ENCODE measurements around the gene PITPNB. TPM values are rescaled to one million over a fixed set of nuclear protein-coding genes. Genes with fewer than 3 reads are reported as not detected.

The PITPNB gene
- total RNA-seq, result 101 TPM
- long read RNA-seq, transcript PITPNB-208 (3 exons, 766 nt), result major isoform, 24 of 139 reads
- long read RNA-seq, partial matches to known transcripts, result 9 of 139 reads
- long read RNA-seq, other reads (novel, unspliced or antisense), result 106 of 139 reads

DNA sequence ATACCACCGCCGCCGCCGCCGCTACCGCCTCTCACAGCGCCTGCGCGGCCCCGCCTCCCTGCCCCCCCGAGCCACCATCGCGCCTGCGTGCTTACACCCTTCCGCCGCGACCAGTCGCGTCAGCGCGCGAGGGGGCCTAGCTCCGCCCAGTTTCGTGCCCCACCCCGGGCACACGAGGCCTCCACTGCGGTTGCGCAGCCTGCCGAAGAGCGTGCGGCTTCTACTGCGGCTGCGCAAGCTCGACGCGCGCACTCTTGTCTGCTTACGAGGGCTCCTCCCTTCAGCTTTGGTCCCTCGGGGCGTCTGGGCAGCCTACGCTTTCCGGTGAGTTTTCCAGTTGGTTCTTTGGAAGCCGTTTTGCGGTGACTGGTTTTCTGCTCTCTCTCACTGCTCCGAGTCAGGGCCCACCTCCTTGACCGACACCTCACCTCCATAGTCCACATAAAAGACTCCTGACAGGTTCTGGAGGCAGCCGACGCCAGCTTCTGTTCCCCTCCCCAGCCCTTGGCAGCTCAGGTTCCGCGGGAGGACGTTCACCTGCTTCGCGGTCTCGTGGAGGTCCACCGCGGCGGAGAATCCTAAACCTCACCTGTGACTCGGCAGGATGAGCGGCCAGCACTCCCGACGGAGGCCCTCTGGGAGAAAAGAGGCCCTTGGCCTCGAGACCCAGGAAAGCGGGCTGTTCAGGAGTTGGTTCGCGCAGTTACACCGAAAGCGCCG, at the start of gene PITPNB:
PITPNB (minus strand) TSS at position 35 of the 720 bp plus-strand sequence. CDS start 65 bp downstream, outside the sequence.
- DNase-seq (ENCODE audit: low spot score), result peak; percentile 100

DNA sequence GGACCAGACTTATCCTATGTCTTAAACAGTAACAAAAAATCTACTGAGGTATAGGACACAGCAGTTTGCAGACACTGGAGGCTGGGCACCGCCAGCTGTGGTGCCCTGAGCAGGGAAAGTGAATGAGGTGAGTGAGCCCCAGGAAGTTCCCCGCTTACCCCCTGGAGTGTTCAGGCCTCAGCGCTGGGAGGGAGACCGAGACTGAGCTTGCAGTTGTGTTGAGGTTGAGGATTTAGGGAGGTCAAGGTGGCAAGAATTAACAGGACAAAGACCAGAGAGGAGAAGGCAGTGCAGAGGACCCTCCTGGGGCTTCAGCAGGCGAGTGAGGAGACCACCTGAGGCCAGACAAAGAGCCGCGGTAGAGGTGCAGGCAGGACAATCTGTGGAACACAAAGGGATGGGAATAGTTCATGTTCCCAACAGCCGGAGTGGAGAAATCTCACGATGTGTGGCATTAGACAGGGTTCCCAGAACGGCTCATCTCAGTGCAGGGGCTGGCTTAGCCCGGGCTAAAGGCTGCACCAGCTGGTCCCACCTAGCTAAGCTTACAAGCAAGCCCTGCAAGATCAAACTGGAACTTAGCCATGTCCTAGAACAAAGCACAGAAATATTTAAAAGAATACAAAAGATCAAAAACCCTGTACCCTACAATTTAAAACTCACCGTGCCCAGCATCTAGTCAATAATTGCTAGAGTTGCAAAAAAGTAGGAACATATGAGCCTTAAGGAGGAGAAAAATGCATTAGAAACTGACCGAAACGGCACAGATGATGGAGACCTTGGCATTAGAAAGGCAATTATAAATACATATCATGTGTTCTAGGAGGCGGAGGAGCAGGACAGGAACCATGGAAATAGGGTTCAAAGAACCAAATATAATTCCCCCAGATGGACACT, 47.4 kb upstream of the PITPNB start:
- DNase-seq (ENCODE audit: low spot score), result no peak

DNA sequence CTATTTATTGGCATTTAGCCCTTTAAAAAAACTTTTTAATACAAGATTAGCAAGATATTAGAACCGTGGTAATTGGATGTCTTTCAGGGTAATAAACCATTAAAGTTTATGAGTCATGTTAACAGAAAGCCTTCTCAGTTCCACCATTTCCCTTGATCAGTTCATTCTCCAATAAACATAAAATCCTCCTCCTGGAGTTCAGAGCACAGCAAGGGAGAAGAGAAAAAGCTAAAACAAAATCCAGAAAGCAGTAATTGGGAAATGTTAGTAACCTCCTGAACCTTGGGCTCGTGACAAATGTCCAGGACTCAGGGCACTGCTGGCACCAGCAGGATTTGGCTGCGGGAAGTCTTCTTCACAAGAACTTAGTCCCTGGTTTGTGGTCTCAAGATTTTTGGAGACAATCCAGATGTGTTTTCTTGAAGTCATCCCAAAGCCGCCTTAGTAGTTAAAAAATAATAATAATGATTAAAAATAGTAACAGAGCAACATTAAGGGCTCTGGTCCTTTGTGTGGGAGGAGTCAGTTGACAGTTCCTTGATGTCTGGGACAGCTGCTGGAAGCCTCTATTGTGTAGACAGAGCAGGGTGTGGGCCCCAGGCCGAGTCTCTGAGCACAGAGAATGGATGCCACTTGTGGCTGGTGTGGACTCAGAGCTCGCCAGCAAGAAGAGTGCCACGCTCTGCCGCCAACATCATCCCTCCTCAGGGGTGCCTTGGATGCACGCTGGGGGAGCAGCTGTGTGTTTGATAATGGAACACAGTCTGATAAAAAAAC, 43.4 kb upstream of the PITPNB start:
- DNase-seq (ENCODE audit: low spot score), result no peak

DNA sequence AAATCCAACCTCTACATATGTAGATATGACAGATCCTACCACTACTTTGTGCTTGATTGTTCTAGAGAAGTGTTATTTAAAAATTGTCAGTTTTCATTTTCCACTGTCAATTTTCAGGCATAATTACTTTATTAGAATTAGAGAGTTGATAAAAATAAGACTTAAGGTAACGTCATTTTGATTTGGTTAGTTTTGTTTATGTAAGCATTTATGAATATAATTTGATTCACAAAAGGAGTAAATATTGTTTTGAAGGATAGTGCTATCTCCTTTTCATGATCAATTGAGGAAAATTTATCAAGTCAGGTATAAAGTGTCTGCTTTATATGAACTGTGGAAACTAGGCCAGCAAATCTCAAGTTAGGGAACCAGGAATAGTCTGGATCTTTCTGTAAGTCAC, 42.6 kb upstream of the PITPNB start:
- DNase-seq (ENCODE audit: low spot score), result no peak

DNA sequence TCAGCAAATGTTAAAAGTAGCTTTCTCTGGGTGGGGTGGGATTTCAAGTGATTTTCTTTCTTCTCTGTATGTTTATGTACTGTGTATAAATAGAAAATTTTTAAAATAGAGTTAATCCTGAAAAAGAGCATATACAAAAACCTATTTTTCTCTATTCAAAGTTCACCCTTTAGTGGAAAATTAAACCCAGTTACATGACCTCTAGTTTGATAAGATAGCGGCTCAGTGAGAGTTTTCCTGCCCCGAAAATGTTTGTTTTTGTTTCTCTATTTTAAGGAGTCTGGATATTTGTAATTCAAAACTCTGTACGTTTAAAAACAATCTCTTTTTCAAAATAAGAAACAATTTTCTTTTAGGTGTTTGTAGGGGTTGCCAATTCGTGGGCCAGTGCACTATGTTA, 42.1 kb upstream of the PITPNB start:
- no peak for DNase-seq (ENCODE audit: low spot score)

- no peak for DNase-seq (ENCODE audit: low spot score)
These were observed 40.5 kb upstream of the PITPNB start for GRCh38 chr22:27959335-27960090.

DNA sequence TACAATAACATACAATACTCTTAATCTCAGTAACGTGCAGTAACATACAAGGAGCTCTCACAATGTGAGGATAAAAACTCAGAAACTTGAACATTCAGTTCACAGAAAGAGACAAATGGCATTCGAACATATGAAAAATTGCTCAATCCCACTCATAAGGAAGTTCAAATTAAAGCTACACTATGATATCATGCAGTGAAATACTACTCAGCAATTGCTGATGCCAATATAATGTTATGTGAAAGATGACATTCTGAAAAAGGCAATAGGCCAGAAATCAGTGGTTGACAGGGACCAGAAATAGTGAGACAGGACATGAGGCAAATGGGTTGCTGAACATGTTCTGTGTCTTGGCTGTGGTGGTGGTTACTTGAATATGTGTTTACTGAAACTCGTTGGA, 33.7 kb upstream of the PITPNB start:
- no peak for DNase-seq (ENCODE audit: low spot score)

- no peak for DNase-seq (ENCODE audit: low spot score)
These were observed 33.0 kb upstream of the PITPNB start for GRCh38 chr22:27952091-27952490.

GRCh38 chr22:27949421-27949820, 30.4 kb upstream of the PITPNB start:
- no peak for DNase-seq (ENCODE audit: low spot score)

DNA sequence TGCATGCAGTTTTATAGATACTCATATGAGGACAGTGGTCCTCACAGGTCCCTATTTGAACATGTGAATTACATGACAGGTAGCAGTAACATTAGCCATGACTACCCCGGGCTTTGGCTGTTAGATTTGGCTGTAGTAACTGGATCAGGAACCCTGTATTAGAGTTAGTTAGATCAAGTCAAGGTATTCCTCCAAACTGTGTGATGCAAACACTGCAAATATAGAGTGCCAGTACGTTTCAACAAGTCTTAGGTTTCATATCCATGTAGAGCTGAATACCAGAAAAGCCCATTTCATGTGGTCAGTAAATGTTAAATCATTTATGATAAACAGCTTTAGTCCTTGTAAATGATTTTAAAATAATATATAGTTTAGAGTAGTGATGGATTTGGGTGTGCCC, 29.5 kb upstream of the PITPNB start:
- no peak for DNase-seq (ENCODE audit: low spot score)

- DNase-seq (ENCODE audit: low spot score), result no peak
These were observed 28.4 kb upstream of the PITPNB start for GRCh38 chr22:27947448-27947847.

DNA sequence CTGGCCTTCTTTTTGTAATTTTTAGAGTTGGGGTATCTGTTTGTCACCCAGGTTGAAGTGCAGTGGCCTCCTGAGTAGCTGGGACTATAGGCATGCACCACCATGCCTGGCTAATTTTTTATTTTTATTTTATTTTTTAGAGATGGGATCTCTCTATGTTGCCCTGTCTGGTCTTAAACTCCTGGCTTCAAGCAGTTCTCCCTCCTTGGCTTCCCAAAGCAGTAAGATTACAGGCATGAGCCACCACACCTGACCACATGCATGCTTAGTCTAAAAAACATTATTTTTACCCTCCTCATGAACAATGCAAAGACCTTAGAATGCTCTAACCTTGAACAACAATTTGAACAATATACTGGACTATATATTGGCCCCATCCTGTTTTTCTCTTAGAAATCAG, 22.1 kb upstream of the PITPNB start:
- DNase-seq (ENCODE audit: low spot score), result no peak

DNA sequence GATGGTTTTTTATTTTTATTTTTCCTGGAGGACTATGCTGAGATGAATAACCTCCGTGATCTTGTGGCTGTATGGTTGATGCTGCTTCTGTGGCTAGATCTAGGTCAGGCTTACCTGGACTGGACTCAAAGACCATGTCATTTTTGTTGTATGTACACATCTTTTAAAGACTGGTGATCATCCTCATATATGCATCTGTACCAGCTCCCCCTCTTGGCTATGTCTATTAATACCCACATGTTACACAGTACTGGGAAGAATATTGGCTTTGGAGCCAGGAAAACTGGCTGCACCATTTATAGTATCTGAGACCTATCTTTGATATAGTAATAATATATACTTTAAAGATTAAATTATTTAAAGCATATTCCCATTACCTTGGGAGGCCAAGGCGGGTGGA, 18.4 kb upstream of the PITPNB start:
- DNase-seq (ENCODE audit: low spot score), result no peak

DNA sequence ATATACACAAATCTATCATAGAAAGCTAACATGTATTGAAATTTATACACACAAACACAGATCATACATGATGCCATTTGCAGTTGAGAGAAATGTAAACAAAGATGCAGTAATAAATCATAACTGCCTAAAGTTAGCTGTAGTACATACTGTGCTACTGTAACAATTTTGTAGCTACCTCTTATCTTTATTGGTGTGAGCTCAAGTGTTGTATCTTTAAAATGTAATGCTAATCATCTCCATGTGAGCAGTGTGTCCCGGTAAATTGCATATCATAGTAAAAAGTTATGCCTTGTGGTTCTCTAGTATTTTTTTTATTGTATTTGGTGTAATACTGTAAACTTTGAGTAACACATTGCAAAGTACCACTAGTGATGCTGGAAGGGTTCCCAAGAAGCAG, 16.8 kb upstream of the PITPNB start:
- no peak for DNase-seq (ENCODE audit: low spot score)

GRCh38 chr22:27934069-27934468, 15.0 kb upstream of the PITPNB start:
- DNase-seq (ENCODE audit: low spot score), result no peak

- DNase-seq (ENCODE audit: low spot score), result no peak
These were observed 14.3 kb upstream of the PITPNB start for GRCh38 chr22:27933186-27933983.

- DNase-seq (ENCODE audit: low spot score), result no peak
These were observed 11.4 kb upstream of the PITPNB start for GRCh38 chr22:27930331-27931060.

- no peak for DNase-seq (ENCODE audit: low spot score)
These were observed 8.6 kb upstream of the PITPNB start for GRCh38 chr22:27927608-27928007.

DNA sequence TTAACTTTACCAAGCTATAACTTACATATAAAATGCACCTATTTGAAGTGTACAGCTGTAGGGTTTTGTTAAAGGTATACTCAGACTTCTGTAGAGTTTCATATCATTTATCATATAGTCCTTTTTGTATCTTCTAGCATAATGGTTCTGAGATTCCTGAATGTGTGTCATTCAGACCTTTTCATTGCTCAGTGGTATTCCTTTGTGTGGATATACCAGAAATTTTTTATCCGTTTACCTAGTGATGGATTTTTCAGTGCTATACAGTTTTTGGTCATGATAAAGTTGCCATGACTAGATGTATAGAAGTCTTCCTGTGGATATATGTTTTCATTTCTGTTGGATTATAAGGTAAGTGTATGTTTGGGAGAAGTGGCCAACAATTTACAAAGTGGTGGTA, 6.3 kb upstream of the PITPNB start:
- no peak for DNase-seq (ENCODE audit: low spot score)

All from mesenteric fat pad (tissue), 1 donor.